ENCODE measurements around the gene KCNQ1. TPM values are rescaled to one million over a fixed set of nuclear protein-coding genes. Genes with fewer than 3 reads are reported as not detected.

Gene KCNQ1
- total and polyA plus RNA-seq, 2 of the 13 experiments (the other 11 are each of a cell fraction or from before 2014, with no cell fraction given): 0.02 to 0.08 TPM

DNA sequence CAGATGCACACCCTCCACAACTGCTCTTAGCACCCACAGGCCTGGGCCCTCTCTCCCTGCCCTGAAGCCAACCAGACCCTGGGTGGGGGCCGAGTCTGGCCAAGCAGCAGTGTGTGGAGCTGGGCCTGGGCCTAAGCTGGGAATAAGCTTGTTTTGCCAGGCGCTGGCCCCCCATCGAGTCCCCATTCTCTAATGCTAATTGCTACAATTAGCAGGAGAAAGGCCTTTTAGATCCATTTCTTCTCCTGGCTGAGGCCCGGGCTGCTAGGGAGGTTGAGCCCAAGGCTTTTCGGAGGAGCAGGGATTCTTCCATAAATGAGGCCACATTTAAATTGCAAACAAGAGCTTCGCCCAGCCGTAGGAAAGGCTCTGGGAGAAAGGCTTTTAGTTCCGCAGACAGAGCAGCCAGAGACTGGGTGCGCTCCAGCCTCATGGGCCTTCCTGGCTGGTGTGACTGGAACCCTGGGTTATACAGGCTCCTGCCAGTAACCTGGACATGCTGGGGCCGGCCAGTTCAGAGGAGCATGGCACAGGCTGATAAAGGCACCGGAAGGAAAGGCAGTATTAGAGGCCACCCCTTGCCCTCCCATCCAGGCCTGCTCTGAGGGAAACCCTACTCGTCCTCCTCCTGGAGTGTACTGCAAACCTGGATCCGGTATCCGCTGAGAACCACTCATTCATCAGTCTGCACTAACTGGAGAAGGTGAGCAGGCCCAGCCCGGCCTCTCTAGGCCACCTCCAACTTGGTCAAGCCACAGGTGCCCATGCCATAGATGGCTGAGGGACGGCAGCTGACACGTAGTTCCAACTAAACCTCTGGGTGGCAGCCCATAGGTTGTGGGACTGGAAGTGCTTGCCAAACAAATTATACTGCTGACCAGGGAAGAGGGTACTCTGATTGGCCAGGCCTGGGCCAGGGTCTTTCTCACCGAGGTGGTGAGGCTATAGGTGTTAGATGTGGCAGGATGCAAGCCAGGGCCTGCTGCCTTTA, 248.8 kb downstream of the KCNQ1 start (continued):
- TF ChIP-seq ZBTB20 (CRISPR knock-in tag; IDR thresholded peaks at IDR 0.05; ENCODE audit: borderline replicate concordance, low read depth) (no peak), DRAP1 (CRISPR knock-in tag; IDR thresholded peaks at IDR 0.05) (no peak), SMC3 (IDR thresholded peaks at IDR 0.05; ENCODE audit: low read length) (0 out of 2 replicates have a peak, but pooled peaks have one; percentile 8), ZNF441 (CRISPR knock-in tag; IDR thresholded peaks at IDR 0.05; ENCODE audit: borderline replicate concordance) (no peak), HNRNPL (IDR thresholded peaks at IDR 0.05; ENCODE audit: low read depth, low read length) (0 out of 2 replicates have a peak, but pooled peaks have one; percentile 1), ZBTB8A (CRISPR knock-in tag; IDR thresholded peaks at IDR 0.05; ENCODE audit: borderline replicate concordance, low read depth) (no peak), ZNF687 (CRISPR knock-in tag; IDR thresholded peaks at IDR 0.05) (peak; percentile 62), ZNF619 (CRISPR knock-in tag; IDR thresholded peaks at IDR 0.05) (no peak), MAZ (IDR thresholded peaks at IDR 0.05; ENCODE audit: borderline replicate concordance, low read depth, low read length) (no peak), MAZ (CRISPR knock-in tag; IDR thresholded peaks at IDR 0.05; ENCODE audit: low read depth) (peak; percentile 31; the same call in 1 of the 2 replicates), ZFY (CRISPR knock-in tag; IDR thresholded peaks at IDR 0.05) (peak; percentile 46; the same call in 1 of the 2 replicates), RAD21 (CRISPR knock-in tag; IDR thresholded peaks at IDR 0.05) (peak; percentile 27; the same call in 1 of the 2 replicates), ZNF160 (CRISPR knock-in tag; IDR thresholded peaks at IDR 0.05) (no peak), HES4 (CRISPR knock-in tag; IDR thresholded peaks at IDR 0.05; ENCODE audit: borderline replicate concordance) (no peak), MATR3 (CRISPR knock-in tag; IDR thresholded peaks at IDR 0.05) (no peak), CENPT (CRISPR knock-in tag; IDR thresholded peaks at IDR 0.05; ENCODE audit: low read depth) (no peak)

All from HepG2 (cell line).